Omental fat pad (tissue), 4 donors: ENCODE data around the gene LMAN1. TPM values are rescaled to one million over a fixed set of nuclear protein-coding genes. Genes with fewer than 3 reads are reported as not detected.

Experiments used
- ATAC-seq: fragments of 150-250 bp; one replicate; pipeline ENCODE4 v1.9.1; 2016; ENCODE audit warnings: mild to moderate bottlenecking, moderate library complexity; ENCODE audit not compliant: low FRiP score
- DNase-seq: peaks from one replicate; pipeline ENCODE4 v3.0.0-alpha.2; 2019; ENCODE audit warnings: low spot score
- CTCF ChIP-seq, 3 donors: fragments of 450-650 bp; IDR thresholded peaks; one replicate each; pipeline ENCODE4 v1.5.1; 2016 to 2017; ENCODE audit warnings: antibody characterized with exemption in 3 of 3, mild to moderate bottlenecking in 3 of 3, moderate library complexity in 2 of 3
- total RNA-seq, 4 donors: library from RNA; depleted of rRNA; stranded (reverse); fragments of >200 nt; gene quantifications; one replicate each; pipeline ENCODE4 v1.1.0, GENCODE V29; 2016

The LMAN1 gene
- total RNA-seq, 4 donors from 2014 or later: 78.7 to 100 (median 95.0) TPM

GRCh38 chr18:59387687-59388565 is 28.9 kb upstream of the LMAN1 start:
- TF ChIP-seq CTCF (IDR thresholded peaks at IDR 0.05): no peak
- no peak for DNase-seq
- ATAC-seq: no peak

GRCh38 chr18:59386909-59387686 is 28.0 kb upstream of the LMAN1 start:
- DNase-seq (no peak), ATAC-seq (no peak)
- no peak for TF ChIP-seq CTCF (IDR thresholded peaks at IDR 0.05)

- no peak for DNase-seq
- no peak for ATAC-seq
- no peak for TF ChIP-seq CTCF (IDR thresholded peaks at IDR 0.05)
Measured at GRCh38 chr18:59385191-59385590, 26.1 kb upstream of the LMAN1 start.

GRCh38 chr18:59383851-59384250 is 24.8 kb upstream of the LMAN1 start:
- ATAC-seq (no peak), DNase-seq (no peak)
- TF ChIP-seq CTCF (IDR thresholded peaks at IDR 0.05): no peak

- no peak for ATAC-seq
- TF ChIP-seq CTCF (IDR thresholded peaks at IDR 0.05): no peak
Measured at GRCh38 chr18:59382383-59382782, 23.3 kb upstream of the LMAN1 start.

GRCh38 chr18:59381949-59382348 is 22.9 kb upstream of the LMAN1 start:
- TF ChIP-seq CTCF (IDR thresholded peaks at IDR 0.05): no peak
- ATAC-seq (no peak), DNase-seq (no peak)

More at GRCh38 chr18:59382383-59382782, 23.3 kb upstream of the LMAN1 start:
- no peak for DNase-seq
